Measurements from ENCODE around the gene CELSR1.

CELSR1 gene

DNA sequence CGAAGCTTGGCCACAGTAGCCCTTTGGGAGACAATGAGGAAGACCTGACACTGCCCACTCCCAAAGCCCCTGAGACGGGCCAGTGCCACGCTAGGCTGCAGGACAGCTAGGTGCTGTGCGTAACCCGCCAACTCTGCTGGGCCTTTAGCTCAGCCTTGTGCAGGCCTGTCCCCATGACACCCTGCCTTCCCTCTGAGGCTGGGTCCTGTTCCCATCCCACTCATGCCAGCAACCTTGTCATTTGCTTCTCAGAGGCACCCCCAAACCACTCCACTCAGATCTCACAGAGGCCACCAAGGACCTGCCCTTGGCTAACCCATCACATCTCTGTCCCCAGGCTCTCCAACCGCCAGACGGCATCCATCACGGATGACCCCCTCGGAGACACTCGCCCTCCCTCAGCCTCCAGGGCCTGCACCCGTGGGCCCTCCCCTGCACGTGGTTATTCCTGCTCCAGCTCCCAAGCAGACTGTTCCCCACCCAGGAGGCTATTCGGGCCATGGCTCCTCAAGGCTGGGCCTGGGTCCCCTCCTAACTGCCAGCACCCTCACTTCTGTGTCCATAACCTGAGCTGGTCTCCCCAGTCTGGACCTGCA lies 11.1 kb downstream of the CELSR1 start:
- TF ChIP-seq, protein P1, sequence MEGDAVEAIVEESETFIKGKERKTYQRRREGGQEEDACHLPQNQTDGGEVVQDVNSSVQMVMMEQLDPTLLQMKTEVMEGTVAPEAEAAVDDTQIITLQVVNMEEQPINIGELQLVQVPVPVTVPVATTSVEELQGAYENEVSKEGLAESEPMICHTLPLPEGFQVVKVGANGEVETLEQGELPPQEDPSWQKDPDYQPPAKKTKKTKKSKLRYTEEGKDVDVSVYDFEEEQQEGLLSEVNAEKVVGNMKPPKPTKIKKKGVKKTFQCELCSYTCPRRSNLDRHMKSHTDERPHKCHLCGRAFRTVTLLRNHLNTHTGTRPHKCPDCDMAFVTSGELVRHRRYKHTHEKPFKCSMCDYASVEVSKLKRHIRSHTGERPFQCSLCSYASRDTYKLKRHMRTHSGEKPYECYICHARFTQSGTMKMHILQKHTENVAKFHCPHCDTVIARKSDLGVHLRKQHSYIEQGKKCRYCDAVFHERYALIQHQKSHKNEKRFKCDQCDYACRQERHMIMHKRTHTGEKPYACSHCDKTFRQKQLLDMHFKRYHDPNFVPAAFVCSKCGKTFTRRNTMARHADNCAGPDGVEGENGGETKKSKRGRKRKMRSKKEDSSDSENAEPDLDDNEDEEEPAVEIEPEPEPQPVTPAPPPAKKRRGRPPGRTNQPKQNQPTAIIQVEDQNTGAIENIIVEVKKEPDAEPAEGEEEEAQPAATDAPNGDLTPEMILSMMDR (IDR thresholded peaks at IDR 0.05; ENCODE audit: low read depth, low read length, missing control alignments), result no peak
- Histone ChIP-seq H3K27me3 (replicated peaks) (no peaks in the 10 kb centered on the region), H3K4me3 (ENCODE audit: low read depth, low read length) (no peak overlapping the region), H3K36me3 (replicated peaks) (no peaks in the 10 kb centered on the region), H3K27ac (no peak overlapping the region)
- in situ Hi-C loops (cut with HindIII; ENCODE audit: low pct_ligation_motif_present, low sequenced_read_pairs), result no loop called here
- no peak for DNase-seq

DNA sequence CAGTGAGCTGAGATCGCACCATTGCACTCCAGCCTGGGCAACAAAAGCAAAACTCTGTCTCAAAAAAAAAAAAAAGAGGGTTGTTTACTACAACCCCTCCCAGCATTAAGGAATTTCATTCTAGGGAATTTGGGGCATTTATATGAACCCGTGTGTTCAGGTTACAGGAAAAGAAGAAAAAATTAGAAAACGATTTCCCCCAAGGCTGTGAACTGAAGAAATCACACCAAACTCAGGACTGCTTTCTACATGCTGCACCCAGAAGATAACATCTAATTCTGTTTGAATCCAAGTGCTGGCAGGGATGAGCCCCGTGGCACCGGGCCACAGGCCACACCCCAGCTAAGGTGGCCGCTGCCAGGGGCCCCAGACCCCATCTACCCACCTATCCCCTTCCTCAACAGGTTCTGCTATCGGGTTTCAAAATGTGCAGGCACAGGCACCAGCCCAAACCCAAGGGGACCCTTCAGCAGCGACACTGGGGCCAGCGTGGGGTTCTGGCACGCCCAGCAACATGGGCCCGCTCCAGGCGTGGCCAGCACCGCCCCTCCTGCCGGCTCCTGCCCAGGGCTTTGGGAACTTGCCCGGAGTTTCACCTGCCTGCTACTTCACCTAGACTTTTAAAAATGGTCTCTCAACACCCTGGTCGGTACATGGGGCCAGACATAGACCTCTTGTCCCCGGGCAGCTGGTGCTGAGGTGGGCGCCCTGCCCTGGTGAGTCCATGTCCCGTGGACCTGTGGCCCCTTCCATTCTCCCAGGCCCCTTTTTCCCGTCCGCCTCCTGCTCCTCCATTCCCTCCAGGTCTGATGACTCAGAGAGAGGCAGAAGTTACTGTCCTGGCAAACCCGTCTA lies 11.8 kb downstream of the CELSR1 start:
- H3K27me3 ChIP-seq (replicated peaks), result no peaks in the 10 kb centered on the region
- TF ChIP-seq, protein P1 (IDR thresholded peaks at IDR 0.05; ENCODE audit: low read depth, low read length, missing control alignments), result no peak
- H3K4me3 ChIP-seq (ENCODE audit: low read depth, low read length), result no peak overlapping the region
- DNase-seq, result no peak
- no peak overlapping the region for H3K27ac ChIP-seq
- in situ Hi-C loops (cut with HindIII; ENCODE audit: low pct_ligation_motif_present, low sequenced_read_pairs), result no loop called here
- no peaks in the 10 kb centered on the region for H3K36me3 ChIP-seq (replicated peaks)

DNA sequence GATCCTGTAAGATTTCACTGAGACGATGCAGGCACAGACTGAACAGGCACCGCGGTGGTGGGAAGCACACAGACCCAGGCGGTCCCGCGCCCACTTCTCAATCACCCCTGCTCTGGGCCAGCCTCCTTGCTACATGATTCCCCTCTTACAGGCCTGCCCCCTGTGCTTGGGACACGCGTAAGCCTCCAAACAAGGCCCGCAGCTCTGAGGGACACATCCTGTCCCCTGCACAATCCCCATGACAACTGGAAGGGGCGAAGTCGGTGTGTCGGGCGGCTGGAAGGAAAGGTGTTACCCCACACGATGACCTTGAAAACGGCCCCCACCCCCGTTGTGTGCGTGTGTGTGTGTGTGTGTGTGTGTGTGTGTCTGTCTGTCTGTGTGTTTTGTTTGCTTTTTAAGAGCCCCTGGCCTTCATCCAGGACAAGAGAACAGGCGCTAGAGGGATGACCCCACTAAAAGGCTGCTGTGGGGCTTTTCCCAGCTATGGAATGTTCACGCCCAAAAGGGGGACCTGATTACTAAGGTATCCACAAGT lies 13.1 kb downstream of the CELSR1 start:
- no peaks in the 10 kb centered on the region for H3K36me3 ChIP-seq (replicated peaks)
- TF ChIP-seq, protein P1 (IDR thresholded peaks at IDR 0.05; ENCODE audit: low read depth, low read length, missing control alignments), result no peak
- H3K27me3 ChIP-seq (replicated peaks), result no peaks in the 10 kb centered on the region
- no peak overlapping the region for H3K4me3 ChIP-seq (ENCODE audit: low read depth, low read length)
- H3K27ac ChIP-seq, result no peak overlapping the region
- DNase-seq, result no peak
- in situ Hi-C loops (cut with HindIII; ENCODE audit: low pct_ligation_motif_present, low sequenced_read_pairs), result no loop called here

DNA sequence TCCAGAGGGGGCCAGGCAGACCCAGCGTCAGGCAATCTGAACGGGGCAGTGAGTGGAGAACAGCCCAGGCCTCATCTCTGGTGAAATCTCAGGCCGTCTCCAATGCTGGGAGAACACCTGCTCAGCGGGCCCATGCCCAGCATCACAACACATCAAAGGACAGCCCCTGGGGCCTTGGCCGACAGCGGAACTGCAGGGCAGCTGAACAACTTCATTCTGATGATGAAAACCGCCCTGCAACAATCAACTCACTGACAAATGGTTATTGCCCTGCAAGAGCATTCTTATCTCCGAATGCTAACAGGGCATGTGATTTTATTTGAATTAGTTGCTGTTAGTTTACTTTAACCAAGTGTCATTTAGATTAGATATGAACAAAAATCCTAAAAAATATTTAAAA lies 14.6 kb downstream of the CELSR1 start:
- H3K27me3 ChIP-seq (replicated peaks), result no peaks in the 10 kb centered on the region
- in situ Hi-C loops (cut with HindIII; ENCODE audit: low pct_ligation_motif_present, low sequenced_read_pairs), result no loop called here
- TF ChIP-seq, protein P1 (IDR thresholded peaks at IDR 0.05; ENCODE audit: low read depth, low read length, missing control alignments), result no peak
- no peak for DNase-seq
- H3K4me3 ChIP-seq (ENCODE audit: low read depth, low read length), result no peak overlapping the region
- no peak overlapping the region for H3K27ac ChIP-seq
- no peaks in the 10 kb centered on the region for H3K36me3 ChIP-seq (replicated peaks)

DNA sequence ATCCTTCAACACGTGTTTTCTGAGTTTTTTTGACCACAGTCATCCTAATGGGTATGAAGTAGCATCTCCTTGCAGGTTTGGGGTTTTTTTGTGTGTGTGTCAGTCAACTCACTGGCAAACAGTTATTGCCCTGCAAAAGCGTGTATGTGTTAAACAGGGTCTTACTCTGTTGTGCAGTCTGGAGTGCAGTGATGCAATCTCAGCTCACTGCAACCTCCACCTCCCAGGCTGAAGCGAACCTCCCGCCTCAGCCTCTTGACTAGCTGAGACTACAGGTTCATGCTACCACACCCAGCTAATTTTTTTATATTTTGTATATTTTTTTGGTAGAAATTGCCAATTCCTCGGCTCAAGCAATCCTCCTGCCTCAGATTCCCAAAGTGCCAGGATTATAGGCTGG lies 15.4 kb downstream of the CELSR1 start:
- Histone ChIP-seq H3K36me3 (replicated peaks) (no peaks in the 10 kb centered on the region), H3K27ac (no peak overlapping the region), H3K27me3 (replicated peaks) (no peaks in the 10 kb centered on the region), H3K4me3 (ENCODE audit: low read depth, low read length) (no peak overlapping the region)
- TF ChIP-seq, protein P1 (IDR thresholded peaks at IDR 0.05; ENCODE audit: low read depth, low read length, missing control alignments), result no peak
- DNase-seq, result no peak
- in situ Hi-C loops (cut with HindIII; ENCODE audit: low pct_ligation_motif_present, low sequenced_read_pairs), result no loop called here

Data from brain microvascular endothelial cell (primary cell).